Ovary (tissue), 1 donor: Measurements from ENCODE around the gene IPPK.

Experiments
- EP300 ChIP-seq: sonication (generic); formaldehyde crosslinking; IDR thresholded peaks from one replicate; pipeline ENCODE4 v1.6.1; 2017; ENCODE audit warnings: antibody characterized with exemption
- POLR2A ChIP-seq: fragments of 450-650 bp; IDR thresholded peaks from one replicate; pipeline ENCODE4 v1.6.1; 2017; ENCODE audit warnings: antibody characterized with exemption, mild to moderate bottlenecking, moderate library complexity

DNA sequence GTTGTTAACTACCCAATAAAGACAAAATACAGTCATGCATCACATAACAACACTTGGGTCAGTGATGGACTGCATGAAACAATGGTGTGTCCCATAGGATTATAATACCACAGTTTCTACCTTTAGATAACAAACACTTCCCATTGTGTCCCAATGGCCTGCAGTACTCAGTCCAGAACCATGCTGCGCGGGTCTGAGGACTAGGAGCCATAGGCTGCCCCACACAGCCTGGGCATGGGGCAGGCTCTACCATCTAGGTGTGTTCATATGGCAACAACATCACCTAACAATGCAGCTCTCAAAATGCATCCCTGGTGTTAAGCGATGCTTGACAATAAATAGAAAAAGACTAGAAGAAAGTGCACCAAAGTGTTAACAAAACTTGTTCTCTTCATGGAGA, 6.8 kb downstream of the IPPK start:
- no peak for TF ChIP-seq EP300
- no peak for TF ChIP-seq POLR2A
